ENCODE results near the gene MERTK. TPM values are rescaled to one million over a fixed set of nuclear protein-coding genes. Genes with fewer than 3 reads are reported as not detected.

The MERTK gene
- total RNA-seq, 1 experiment from 2014 or later = 14.5 TPM

DNA sequence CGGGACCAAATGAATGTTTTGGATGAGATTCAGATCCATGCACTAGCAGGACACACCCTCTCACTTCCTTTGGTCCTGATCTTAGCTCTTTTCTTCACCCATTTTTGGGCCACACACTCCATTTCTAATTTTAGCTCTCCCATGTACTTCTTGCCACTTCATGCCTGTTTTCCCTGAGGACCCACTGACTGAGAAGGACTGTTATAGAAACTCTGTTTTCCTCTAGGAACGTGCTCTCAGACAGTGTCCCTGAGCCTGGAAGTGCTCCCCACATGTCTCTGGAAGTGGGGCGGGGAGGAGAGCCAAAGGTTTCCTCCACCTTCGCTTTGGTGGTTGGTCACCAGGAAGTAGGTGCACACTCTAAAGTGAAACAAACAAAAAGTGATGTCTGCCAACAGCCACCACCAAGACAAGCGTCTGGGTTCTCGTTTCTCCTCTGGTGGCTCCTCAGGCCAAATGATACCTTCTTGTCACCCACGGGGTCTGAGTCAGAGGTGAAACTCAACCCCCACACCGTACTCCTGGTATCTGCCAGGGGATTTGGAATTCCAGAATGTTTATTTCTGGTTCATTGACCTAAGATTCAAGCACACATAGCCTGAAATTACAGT, 74.7 kb downstream of the MERTK start:
- CTCF ChIA-PET = no interaction called here
- TF ChIP-seq SIN3A (IDR thresholded peaks at IDR 0.05; ENCODE audit: borderline replicate concordance, insufficient read depth, low read depth, low read length) (no peak), TCF7L2 (IDR thresholded peaks at IDR 0.05; ENCODE audit: low read depth, low read length) (no peak), POLR2AphosphoS5 (IDR thresholded peaks at IDR 0.05; ENCODE audit: low read depth, low read length) (no peak)
- TF ChIP-seq, protein P1, sequence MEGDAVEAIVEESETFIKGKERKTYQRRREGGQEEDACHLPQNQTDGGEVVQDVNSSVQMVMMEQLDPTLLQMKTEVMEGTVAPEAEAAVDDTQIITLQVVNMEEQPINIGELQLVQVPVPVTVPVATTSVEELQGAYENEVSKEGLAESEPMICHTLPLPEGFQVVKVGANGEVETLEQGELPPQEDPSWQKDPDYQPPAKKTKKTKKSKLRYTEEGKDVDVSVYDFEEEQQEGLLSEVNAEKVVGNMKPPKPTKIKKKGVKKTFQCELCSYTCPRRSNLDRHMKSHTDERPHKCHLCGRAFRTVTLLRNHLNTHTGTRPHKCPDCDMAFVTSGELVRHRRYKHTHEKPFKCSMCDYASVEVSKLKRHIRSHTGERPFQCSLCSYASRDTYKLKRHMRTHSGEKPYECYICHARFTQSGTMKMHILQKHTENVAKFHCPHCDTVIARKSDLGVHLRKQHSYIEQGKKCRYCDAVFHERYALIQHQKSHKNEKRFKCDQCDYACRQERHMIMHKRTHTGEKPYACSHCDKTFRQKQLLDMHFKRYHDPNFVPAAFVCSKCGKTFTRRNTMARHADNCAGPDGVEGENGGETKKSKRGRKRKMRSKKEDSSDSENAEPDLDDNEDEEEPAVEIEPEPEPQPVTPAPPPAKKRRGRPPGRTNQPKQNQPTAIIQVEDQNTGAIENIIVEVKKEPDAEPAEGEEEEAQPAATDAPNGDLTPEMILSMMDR (IDR thresholded peaks at IDR 0.05) = no peak
- TF ChIP-seq, protein P2, sequence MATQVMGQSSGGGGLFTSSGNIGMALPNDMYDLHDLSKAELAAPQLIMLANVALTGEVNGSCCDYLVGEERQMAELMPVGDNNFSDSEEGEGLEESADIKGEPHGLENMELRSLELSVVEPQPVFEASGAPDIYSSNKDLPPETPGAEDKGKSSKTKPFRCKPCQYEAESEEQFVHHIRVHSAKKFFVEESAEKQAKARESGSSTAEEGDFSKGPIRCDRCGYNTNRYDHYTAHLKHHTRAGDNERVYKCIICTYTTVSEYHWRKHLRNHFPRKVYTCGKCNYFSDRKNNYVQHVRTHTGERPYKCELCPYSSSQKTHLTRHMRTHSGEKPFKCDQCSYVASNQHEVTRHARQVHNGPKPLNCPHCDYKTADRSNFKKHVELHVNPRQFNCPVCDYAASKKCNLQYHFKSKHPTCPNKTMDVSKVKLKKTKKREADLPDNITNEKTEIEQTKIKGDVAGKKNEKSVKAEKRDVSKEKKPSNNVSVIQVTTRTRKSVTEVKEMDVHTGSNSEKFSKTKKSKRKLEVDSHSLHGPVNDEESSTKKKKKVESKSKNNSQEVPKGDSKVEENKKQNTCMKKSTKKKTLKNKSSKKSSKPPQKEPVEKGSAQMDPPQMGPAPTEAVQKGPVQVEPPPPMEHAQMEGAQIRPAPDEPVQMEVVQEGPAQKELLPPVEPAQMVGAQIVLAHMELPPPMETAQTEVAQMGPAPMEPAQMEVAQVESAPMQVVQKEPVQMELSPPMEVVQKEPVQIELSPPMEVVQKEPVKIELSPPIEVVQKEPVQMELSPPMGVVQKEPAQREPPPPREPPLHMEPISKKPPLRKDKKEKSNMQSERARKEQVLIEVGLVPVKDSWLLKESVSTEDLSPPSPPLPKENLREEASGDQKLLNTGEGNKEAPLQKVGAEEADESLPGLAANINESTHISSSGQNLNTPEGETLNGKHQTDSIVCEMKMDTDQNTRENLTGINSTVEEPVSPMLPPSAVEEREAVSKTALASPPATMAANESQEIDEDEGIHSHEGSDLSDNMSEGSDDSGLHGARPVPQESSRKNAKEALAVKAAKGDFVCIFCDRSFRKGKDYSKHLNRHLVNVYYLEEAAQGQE (IDR thresholded peaks at IDR 0.05; ENCODE audit: insufficient read depth in 1 of 2, low read depth in 2 of 2, low read length in 1 of 2) = no peak
- no TSS peak for BruUV-seq (replicated peaks)
- Histone ChIP-seq H3K27me3 (ENCODE audit: control insufficient read depth, insufficient read depth, low read length) (no peaks in the 10 kb centered on the region), H3K36me3 (ENCODE audit: control insufficient read depth, insufficient read depth, low read length) (peaks cover 3% of the 10 kb centered on the region; the same call in 1 of the 2 replicates), H3K27ac (ENCODE audit: low read length) (peak overlapping the region; percentile 32; the same call in 1 of the 2 replicates), H3K9me3 (ENCODE audit: control insufficient read depth, insufficient read depth, low read depth, low read length) (peaks cover 9% of the 10 kb centered on the region), H3K4me3 (ENCODE audit: low read depth in 2 of 2, low read length in 2 of 2) (no peak overlapping the region), H3K4me1 (ENCODE audit: control insufficient read depth, insufficient read depth, low read length) (peaks cover 30% of the 10 kb centered on the region)
- intact Hi-C loops (cut with micrococcal nuclease; ENCODE audit: unreplicated experiment) (no loop called here), in situ Hi-C loops (cut with HindIII; ENCODE audit: low pct_unique_long_range_greater_than_20kb, low sequenced_read_pairs) (no loop called here)
- DNase-seq (ENCODE audit: low read depth, low spot score) (no peak), ATAC-seq (no peak)
- POLR2A ChIA-PET = no interaction called here

DNA sequence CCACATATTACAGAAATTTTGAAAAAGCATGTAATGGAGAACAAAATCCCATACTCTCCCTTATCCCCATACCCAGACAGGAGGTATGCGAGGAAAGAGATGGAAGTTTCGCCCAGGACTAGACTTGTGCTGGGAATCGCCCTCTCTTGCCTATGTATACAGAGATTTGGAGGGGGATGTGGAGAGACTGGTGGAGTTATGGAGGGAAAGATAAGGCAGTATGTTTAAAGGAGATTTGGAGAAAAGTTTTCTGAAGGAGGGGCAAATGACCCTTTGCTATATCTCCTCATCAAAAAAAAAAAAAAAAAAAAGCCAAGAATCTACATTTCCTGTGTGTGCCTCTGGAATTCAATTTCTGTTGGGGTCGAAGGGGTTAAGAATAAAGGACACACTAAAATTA, 75.3 kb downstream of the MERTK start:
- no peaks in the 10 kb centered on the region for H3K27me3 ChIP-seq (ENCODE audit: control insufficient read depth, insufficient read depth, low read length)
- H3K27ac ChIP-seq (ENCODE audit: low read length) = peak overlapping the region; percentile 32; the same call in 1 of the 2 replicates
- in situ Hi-C loops (cut with HindIII; ENCODE audit: low pct_unique_long_range_greater_than_20kb, low sequenced_read_pairs) (no loop called here), intact Hi-C loops (cut with micrococcal nuclease; ENCODE audit: unreplicated experiment) (no loop called here)
- peaks cover 9% of the 10 kb centered on the region for H3K9me3 ChIP-seq (ENCODE audit: control insufficient read depth, insufficient read depth, low read depth, low read length)
- DNase-seq (ENCODE audit: low read depth, low spot score) (no peak), ATAC-seq (no peak)
- peaks cover 30% of the 10 kb centered on the region for H3K4me1 ChIP-seq (ENCODE audit: control insufficient read depth, insufficient read depth, low read length)
- H3K4me3 ChIP-seq (ENCODE audit: low read depth in 2 of 2, low read length in 2 of 2) = no peak overlapping the region
- H3K36me3 ChIP-seq (ENCODE audit: control insufficient read depth, insufficient read depth, low read length) = peaks cover 3% of the 10 kb centered on the region; the same call in 1 of the 2 replicates
- ChIA-PET POLR2A (no interaction called here), CTCF (no interaction called here)
- TF ChIP-seq, protein P2 (IDR thresholded peaks at IDR 0.05; ENCODE audit: insufficient read depth in 1 of 2, low read depth in 2 of 2, low read length in 1 of 2) = no peak
- BruUV-seq (replicated peaks) = no TSS peak
